A673 (cell line): ENCODE measurements around the gene TNFRSF11A. TPM values are rescaled to one million over a fixed set of nuclear protein-coding genes. Genes with fewer than 3 reads are reported as not detected.

Experiments
- BruUV-seq: library from RNA; stranded (reverse); fragments of 400-500 nt; replicated peaks from 2 replicates; lab custom pipeline; 2021; lab: Mats Ljungman, UMichigan
- CTCF ChIA-PET: fragments of 300-600 bp; sonication (Branson Sonifier 250); formaldehyde crosslinking; loops from one replicate; lab custom pipeline; 2022; ENCODE audit warnings: antibody characterized with exemption; lab: Charles Lee
- POLR2A ChIA-PET: fragments of 300-600 bp; sonication (Branson Sonifier 250); formaldehyde crosslinking; loops from one replicate; lab custom pipeline; 2022; ENCODE audit warnings: antibody characterized with exemption; ENCODE audit not compliant: low non-redundant PET; lab: Charles Lee
- DNase-seq: peaks from one replicate; pipeline ENCODE4 v3.0.0-alpha.2; 2015; ENCODE audit warnings: low spot score
- H3K27ac ChIP-seq: fragments of 200-600 bp; sonication (generic); 2 replicates; pipeline ENCODE4 v1.5.1; 2016; ENCODE audit warnings: mixed run types, low read depth, mild to moderate bottlenecking, mixed read lengths, antibody characterized with exemption, low read length; ENCODE audit not compliant: poor library complexity, severe bottlenecking
- H3K27me3 ChIP-seq: fragments of 200-600 bp; sonication (generic); replicated peaks from 2 replicates; pipeline ENCODE4 v1.6.1; 2017; ENCODE audit warnings: mixed run types, low read depth, mild to moderate bottlenecking, mixed read lengths, antibody characterized with exemption, low read length; ENCODE audit not compliant: insufficient read depth, poor library complexity
- H3K36me3 ChIP-seq: fragments of 200-600 bp; sonication (generic); 2 replicates; pipeline ENCODE4 v1.6.1; 2016; ENCODE audit warnings: mixed run types, mild to moderate bottlenecking, mixed read lengths, antibody characterized with exemption, low read length; ENCODE audit not compliant: insufficient read depth, poor library complexity, severe bottlenecking
- H3K4me1 ChIP-seq: fragments of 200-600 bp; sonication (generic); 2 replicates; pipeline ENCODE4 v1.6.1; 2017; ENCODE audit warnings: mixed run types, mild to moderate bottlenecking, mixed read lengths, antibody characterized with exemption, low read length; ENCODE audit not compliant: insufficient read depth, poor library complexity, severe bottlenecking
- H3K4me3 ChIP-seq: fragments of 200-600 bp; sonication (generic); 2 replicates; pipeline ENCODE4 v1.5.1; 2016; ENCODE audit warnings: low read depth, mixed run types, mild to moderate bottlenecking, mixed read lengths, low read length; ENCODE audit not compliant: poor library complexity, severe bottlenecking
- H3K9me3 ChIP-seq: fragments of 200-600 bp; sonication (generic); 2 replicates; pipeline ENCODE4 v1.6.1; 2016; ENCODE audit warnings: mixed run types, low read depth, mild to moderate bottlenecking, mixed read lengths, antibody characterized with exemption, low read length; ENCODE audit not compliant: poor library complexity, severe bottlenecking
- CTCF ChIP-seq: fragments of 300-800, 200-600 bp; sonication (generic); conservative IDR thresholded peaks from 2 replicates; pipeline ENCODE4 v1.5.1; 2017; ENCODE audit warnings: low read depth, mild to moderate bottlenecking, antibody characterized with exemption, low read length, moderate library complexity, mixed read lengths
- EZH2 ChIP-seq: fragments of 200-600 bp; sonication (generic); IDR thresholded peaks from 2 replicates; pipeline ENCODE4 v1.6.1; 2017; ENCODE audit warnings: borderline replicate concordance, low read depth, mild to moderate bottlenecking, mixed read lengths, antibody characterized with exemption, low read length; ENCODE audit not compliant: poor library complexity, severe bottlenecking
- intact Hi-C: fragments of 100-400 bp; cut with micrococcal nuclease; formaldehyde crosslinking; loops from one replicate; pipeline ENCODE4 v1.10.0; 2022; ENCODE audit not compliant: unreplicated experiment
- total RNA-seq: library from RNA; stranded (reverse); gene quantifications from 2 replicates; pipeline ENCODE4 v1.2.3, GENCODE V29; 2021

TNFRSF11A gene
- total RNA-seq, 1 experiment from 2014 or later, result 0.37 TPM

- no peaks in the 10 kb centered on the region for H3K36me3 ChIP-seq
- BruUV-seq, result no TSS peak
- no peak overlapping the region for H3K4me3 ChIP-seq
- no peak for DNase-seq
- no peaks in the 10 kb centered on the region for H3K4me1 ChIP-seq
- no peak overlapping the region for H3K27ac ChIP-seq
- H3K27me3 ChIP-seq, result no peaks in the 10 kb centered on the region
- H3K9me3 ChIP-seq, result no peaks in the 10 kb centered on the region
- no peak for TF ChIP-seq CTCF
- TF ChIP-seq EZH2, result no peak
- ChIA-PET CTCF (no interaction called here), POLR2A (no interaction called here)
- intact Hi-C loops, result no loop called here
Measured at GRCh38 chr18:62341473-62341872, 16.4 kb downstream of the TNFRSF11A start.

- ChIA-PET POLR2A (no interaction called here), CTCF (no interaction called here)
- intact Hi-C loops, result no loop called here
- BruUV-seq, result no TSS peak
- Histone ChIP-seq H3K9me3 (no peaks in the 10 kb centered on the region), H3K36me3 (no peaks in the 10 kb centered on the region), H3K27me3 (no peaks in the 10 kb centered on the region), H3K4me1 (no peaks in the 10 kb centered on the region), H3K4me3 (no peak overlapping the region), H3K27ac (no peak overlapping the region)
- TF ChIP-seq EZH2 (no peak), CTCF (no peak)
- DNase-seq, result no peak
Measured at GRCh38 chr18:62342884-62343283, 17.8 kb downstream of the TNFRSF11A start.

- TF ChIP-seq CTCF (no peak), EZH2 (no peak)
- H3K27ac ChIP-seq, result no peak overlapping the region
- H3K36me3 ChIP-seq, result no peaks in the 10 kb centered on the region
- H3K9me3 ChIP-seq, result no peaks in the 10 kb centered on the region
- no TSS peak for BruUV-seq
- ChIA-PET POLR2A (no interaction called here), CTCF (no interaction called here)
- no peak overlapping the region for H3K4me3 ChIP-seq
- no peaks in the 10 kb centered on the region for H3K4me1 ChIP-seq
- no peaks in the 10 kb centered on the region for H3K27me3 ChIP-seq
- intact Hi-C loops, result no loop called here
- DNase-seq, result no peak
Measured at GRCh38 chr18:62343316-62343715, 18.2 kb downstream of the TNFRSF11A start.
